Adrenal gland (tissue), 5 donors: ENCODE results near the gene GYPC.

ENCODE experiments used
- POLR2A ChIP-seq, 2 donors: fragments of 450-650 bp; IDR thresholded peaks; one replicate each; pipeline ENCODE4 v1.6.1; 2017; ENCODE audit warnings: antibody characterized with exemption in 2 of 2, mild to moderate bottlenecking in 2 of 2, moderate library complexity in 1 of 2
- TF ChIP-seq, protein P1 (sequence below), 6 experiments: fragments of 450-650 bp in 4 of 6; fragments of 200-600 bp in 2 of 6; sonication (generic) in 1 of 6; IDR thresholded peaks; 1 replicate in 5 of 6; 2 replicates in 1 of 6; pipeline versions ENCODE4 v1.5.1 to v1.8.0; 2016 to 2021; ENCODE audit warnings: antibody characterized with exemption in 6 of 6, mild to moderate bottlenecking in 2 of 6, moderate library complexity in 1 of 6
- donor health status: DM: no; HTN: no; CAD: no.

DNA sequence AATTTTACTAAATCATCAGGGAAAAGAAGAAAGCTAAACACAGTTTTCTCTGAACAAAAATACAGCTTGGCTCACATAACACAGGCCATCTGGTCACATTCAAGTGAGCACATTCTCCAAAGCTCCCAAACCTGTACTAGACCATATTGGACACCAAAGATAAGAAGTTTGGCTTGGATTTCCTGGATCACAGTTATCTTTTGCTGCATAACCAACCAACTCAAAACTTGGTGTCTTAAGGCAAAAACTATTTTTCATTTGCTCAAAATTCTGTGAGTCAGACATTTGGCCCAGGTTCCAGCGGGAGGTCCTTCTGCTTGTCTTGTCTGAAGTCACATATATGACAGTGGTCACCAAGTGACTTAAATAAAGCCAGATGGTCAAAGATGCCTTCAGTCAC lies 83.2 kb downstream of the GYPC start:
- TF ChIP-seq, protein P1, sequence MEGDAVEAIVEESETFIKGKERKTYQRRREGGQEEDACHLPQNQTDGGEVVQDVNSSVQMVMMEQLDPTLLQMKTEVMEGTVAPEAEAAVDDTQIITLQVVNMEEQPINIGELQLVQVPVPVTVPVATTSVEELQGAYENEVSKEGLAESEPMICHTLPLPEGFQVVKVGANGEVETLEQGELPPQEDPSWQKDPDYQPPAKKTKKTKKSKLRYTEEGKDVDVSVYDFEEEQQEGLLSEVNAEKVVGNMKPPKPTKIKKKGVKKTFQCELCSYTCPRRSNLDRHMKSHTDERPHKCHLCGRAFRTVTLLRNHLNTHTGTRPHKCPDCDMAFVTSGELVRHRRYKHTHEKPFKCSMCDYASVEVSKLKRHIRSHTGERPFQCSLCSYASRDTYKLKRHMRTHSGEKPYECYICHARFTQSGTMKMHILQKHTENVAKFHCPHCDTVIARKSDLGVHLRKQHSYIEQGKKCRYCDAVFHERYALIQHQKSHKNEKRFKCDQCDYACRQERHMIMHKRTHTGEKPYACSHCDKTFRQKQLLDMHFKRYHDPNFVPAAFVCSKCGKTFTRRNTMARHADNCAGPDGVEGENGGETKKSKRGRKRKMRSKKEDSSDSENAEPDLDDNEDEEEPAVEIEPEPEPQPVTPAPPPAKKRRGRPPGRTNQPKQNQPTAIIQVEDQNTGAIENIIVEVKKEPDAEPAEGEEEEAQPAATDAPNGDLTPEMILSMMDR (IDR thresholded peaks at IDR 0.05), result no peak
- TF ChIP-seq POLR2A (IDR thresholded peaks at IDR 0.05), result no peak
